ENCODE data around the gene PER3.

DNA sequence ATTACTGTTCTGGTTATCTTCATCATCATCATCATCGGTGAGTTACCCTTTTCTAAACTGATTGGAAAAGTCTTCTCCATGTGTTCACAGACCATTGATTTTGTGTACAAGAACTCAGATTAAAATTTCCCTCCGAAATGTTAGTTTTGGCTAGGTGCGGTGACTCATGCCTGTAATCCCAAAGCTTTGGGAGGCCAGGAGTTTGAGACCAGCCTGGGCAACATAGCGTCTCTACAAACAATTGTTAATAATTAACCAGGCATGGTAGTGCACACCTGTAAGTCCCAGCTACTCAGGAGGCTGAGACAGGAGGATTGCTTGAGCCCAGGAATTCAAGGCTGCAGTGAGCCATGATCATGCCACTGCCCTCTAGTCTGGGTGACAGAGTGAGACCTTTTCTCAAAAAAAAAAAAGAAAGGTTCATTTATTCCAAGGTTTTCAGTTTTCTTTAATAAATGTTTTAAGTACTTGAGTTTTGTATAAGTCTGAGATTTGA is 5.9 kb upstream of the PER3 start:
- TF ChIP-seq ZFP3 (CRISPR knock-in tag; IDR thresholded peaks at IDR 0.05) (no peak), SNAI2 (CRISPR knock-in tag; IDR thresholded peaks at IDR 0.05) (no peak), ZFP30 (CRISPR knock-in tag; IDR thresholded peaks at IDR 0.05) (no peak), TOX (CRISPR knock-in tag; IDR thresholded peaks at IDR 0.05; ENCODE audit: borderline replicate concordance) (no peak), ZNF565 (CRISPR knock-in tag; conservative IDR thresholded peaks at IDR 0.05; ENCODE audit: low read depth) (no peak), BACH2 (CRISPR knock-in tag; IDR thresholded peaks at IDR 0.05; ENCODE audit: borderline replicate concordance) (no peak), RARB (CRISPR knock-in tag; IDR thresholded peaks at IDR 0.05) (no peak), OSR1 (CRISPR knock-in tag; IDR thresholded peaks at IDR 0.05) (no peak), ZNF70 (CRISPR knock-in tag; IDR thresholded peaks at IDR 0.05) (no peak), GLIS3 (CRISPR knock-in tag; IDR thresholded peaks at IDR 0.05) (no peak), PPARA (CRISPR knock-in tag; IDR thresholded peaks at IDR 0.05; ENCODE audit: borderline replicate concordance) (no peak)
- TF ChIP-seq, protein P1, sequence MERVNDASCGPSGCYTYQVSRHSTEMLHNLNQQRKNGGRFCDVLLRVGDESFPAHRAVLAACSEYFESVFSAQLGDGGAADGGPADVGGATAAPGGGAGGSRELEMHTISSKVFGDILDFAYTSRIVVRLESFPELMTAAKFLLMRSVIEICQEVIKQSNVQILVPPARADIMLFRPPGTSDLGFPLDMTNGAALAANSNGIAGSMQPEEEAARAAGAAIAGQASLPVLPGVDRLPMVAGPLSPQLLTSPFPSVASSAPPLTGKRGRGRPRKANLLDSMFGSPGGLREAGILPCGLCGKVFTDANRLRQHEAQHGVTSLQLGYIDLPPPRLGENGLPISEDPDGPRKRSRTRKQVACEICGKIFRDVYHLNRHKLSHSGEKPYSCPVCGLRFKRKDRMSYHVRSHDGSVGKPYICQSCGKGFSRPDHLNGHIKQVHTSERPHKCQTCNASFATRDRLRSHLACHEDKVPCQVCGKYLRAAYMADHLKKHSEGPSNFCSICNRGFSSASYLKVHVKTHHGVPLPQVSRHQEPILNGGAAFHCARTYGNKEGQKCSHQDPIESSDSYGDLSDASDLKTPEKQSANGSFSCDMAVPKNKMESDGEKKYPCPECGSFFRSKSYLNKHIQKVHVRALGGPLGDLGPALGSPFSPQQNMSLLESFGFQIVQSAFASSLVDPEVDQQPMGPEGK (CRISPR knock-in tag; IDR thresholded peaks at IDR 0.05; ENCODE audit: borderline replicate concordance) = no peak
- TF ChIP-seq, protein P2, sequence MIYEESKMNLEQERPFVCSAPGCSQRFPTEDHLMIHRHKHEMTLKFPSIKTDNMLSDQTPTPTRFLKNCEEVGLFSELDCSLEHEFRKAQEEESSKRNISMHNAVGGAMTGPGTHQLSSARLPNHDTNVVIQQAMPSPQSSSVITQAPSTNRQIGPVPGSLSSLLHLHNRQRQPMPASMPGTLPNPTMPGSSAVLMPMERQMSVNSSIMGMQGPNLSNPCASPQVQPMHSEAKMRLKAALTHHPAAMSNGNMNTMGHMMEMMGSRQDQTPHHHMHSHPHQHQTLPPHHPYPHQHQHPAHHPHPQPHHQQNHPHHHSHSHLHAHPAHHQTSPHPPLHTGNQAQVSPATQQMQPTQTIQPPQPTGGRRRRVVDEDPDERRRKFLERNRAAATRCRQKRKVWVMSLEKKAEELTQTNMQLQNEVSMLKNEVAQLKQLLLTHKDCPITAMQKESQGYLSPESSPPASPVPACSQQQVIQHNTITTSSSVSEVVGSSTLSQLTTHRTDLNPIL (CRISPR knock-in tag; IDR thresholded peaks at IDR 0.05; ENCODE audit: low read depth) = no peak
- TF ChIP-seq, protein P3, sequence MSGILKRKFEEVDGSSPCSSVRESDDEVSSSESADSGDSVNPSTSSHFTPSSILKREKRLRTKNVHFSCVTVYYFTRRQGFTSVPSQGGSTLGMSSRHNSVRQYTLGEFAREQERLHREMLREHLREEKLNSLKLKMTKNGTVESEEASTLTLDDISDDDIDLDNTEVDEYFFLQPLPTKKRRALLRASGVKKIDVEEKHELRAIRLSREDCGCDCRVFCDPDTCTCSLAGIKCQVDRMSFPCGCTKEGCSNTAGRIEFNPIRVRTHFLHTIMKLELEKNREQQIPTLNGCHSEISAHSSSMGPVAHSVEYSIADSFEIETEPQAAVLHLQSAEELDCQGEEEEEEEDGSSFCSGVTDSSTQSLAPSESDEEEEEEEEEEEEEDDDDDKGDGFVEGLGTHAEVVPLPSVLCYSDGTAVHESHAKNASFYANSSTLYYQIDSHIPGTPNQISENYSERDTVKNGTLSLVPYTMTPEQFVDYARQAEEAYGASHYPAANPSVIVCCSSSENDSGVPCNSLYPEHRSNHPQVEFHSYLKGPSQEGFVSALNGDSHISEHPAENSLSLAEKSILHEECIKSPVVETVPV (CRISPR knock-in tag; IDR thresholded peaks at IDR 0.05) = no peak
